Vagina (tissue), 2 donors: ENCODE data around the gene ERICH4.

ENCODE experiments used
- POLR2A ChIP-seq, 2 donors: fragments of 450-650 bp; IDR thresholded peaks; one replicate each; pipeline ENCODE4 v1.6.1; 2017; ENCODE audit warnings: antibody characterized with exemption in 2 of 2, mild to moderate bottlenecking in 2 of 2, moderate library complexity in 2 of 2
- TF ChIP-seq, protein P1 (sequence below), 3 experiments: fragments of 450-650 bp in 2 of 3; fragments of 200-600 bp in 1 of 3; sonication (generic) in 1 of 3; IDR thresholded peaks; one replicate each; pipeline ENCODE4 v1.5.1; 2017 to 2019; ENCODE audit warnings: antibody characterized with exemption in 3 of 3, mild to moderate bottlenecking in 2 of 3, moderate library complexity in 2 of 3

DNA sequence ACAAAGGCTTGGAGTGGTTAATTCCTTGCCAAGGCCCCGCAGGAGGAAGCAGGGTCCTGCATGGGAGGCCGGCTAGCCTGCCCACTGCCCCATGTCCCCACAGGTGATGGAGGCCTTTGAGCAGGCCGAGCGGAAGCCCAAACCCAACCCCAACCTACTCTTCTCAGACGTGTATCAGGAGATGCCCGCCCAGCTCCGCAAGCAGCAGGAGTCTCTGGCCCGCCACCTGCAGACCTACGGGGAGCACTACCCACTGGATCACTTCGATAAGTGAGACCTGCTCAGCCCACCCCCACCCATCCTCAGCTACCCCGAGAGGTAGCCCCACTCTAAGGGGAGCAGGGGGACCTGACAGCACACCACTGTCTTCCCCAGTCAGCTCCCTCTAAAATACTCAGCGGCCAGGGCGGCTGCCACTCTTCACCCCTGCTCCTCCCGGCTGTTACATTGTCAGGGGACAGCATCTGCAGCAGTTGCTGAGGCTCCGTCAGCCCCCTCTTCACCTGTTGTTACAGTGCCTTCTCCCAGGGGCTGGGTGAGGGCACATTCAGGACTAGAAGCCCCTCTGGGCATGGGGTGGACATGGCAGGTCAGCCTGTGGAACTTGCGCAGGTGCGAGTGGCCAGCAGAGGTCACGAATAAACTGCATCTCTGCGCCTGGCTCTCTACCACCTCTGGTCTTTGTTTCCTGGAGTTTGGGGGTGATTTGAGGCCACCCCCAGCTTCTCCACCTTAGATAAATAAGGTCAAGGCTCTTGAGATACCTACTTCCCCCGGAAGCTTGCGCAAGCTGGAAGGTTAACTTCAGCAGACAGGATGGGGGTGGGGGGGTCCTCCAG, 18.4 kb upstream of the ERICH4 start:
- TF ChIP-seq, protein P1, sequence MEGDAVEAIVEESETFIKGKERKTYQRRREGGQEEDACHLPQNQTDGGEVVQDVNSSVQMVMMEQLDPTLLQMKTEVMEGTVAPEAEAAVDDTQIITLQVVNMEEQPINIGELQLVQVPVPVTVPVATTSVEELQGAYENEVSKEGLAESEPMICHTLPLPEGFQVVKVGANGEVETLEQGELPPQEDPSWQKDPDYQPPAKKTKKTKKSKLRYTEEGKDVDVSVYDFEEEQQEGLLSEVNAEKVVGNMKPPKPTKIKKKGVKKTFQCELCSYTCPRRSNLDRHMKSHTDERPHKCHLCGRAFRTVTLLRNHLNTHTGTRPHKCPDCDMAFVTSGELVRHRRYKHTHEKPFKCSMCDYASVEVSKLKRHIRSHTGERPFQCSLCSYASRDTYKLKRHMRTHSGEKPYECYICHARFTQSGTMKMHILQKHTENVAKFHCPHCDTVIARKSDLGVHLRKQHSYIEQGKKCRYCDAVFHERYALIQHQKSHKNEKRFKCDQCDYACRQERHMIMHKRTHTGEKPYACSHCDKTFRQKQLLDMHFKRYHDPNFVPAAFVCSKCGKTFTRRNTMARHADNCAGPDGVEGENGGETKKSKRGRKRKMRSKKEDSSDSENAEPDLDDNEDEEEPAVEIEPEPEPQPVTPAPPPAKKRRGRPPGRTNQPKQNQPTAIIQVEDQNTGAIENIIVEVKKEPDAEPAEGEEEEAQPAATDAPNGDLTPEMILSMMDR (IDR thresholded peaks at IDR 0.05), result no peak
- no peak for TF ChIP-seq POLR2A (IDR thresholded peaks at IDR 0.05)
